Measurements from ENCODE around the gene SRRM3.
"Not testable (repeated sequence)": the region's sequence is repeated elsewhere in the genome, so short reads cannot be mapped to it uniquely, and the experiment has no call there.

SRRM3 gene

GRCh38 chr7:76325811-76326210 is 124.1 kb downstream of the SRRM3 start:
- H3K36me3 Mint-ChIP-seq (ENCODE audit: low read depth) = peaks cover 97% of the 10 kb centered on the region
- no peaks in the 10 kb centered on the region for H3K27me3 Mint-ChIP-seq
- no peak overlapping the region for H3K27ac Mint-ChIP-seq
- intact Hi-C loops (cut with micrococcal nuclease) = no loop called here
- no peaks in the 10 kb centered on the region for H3K9me3 Mint-ChIP-seq
- H3K4me3 Mint-ChIP-seq = no peak overlapping the region
- H3K4me1 Mint-ChIP-seq (ENCODE audit: low read depth) = peaks cover 37% of the 10 kb centered on the region

DNA sequence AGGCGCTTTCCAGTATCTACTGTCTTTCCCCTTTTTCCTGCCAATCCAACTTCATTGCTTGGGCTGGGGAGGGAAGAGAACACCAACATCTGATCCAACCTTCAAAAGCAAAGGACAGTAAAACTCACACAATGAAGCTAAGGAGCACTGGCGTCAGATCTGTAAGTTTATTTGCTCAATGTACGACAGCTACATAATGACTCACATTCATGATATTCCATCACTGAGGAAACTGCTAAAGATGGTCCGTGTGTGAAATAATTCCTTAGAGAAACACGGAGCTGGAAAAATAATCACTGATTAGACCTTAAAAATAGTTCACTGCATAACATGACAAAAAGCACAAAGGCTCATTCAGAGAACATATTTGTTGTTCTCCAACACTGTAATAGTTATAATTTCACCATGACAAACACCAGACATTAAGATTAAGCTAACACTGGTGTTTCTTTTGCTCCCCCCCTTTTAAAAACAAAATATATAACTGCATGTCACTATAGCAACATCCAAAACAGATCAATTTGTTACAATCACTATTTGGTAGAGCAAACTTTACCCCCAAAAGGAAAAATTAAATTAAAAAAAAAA is 125.0 kb downstream of the SRRM3 start:
- Mint-ChIP-seq H3K9me3 (no peaks in the 10 kb centered on the region), H3K36me3 (ENCODE audit: low read depth) (peaks cover 97% of the 10 kb centered on the region), H3K4me1 (ENCODE audit: low read depth) (peaks cover 44% of the 10 kb centered on the region), H3K4me3 (no peak overlapping the region), H3K27me3 (no peaks in the 10 kb centered on the region), H3K27ac (no peak overlapping the region)
- intact Hi-C loops (cut with micrococcal nuclease) = no loop called here

DNA sequence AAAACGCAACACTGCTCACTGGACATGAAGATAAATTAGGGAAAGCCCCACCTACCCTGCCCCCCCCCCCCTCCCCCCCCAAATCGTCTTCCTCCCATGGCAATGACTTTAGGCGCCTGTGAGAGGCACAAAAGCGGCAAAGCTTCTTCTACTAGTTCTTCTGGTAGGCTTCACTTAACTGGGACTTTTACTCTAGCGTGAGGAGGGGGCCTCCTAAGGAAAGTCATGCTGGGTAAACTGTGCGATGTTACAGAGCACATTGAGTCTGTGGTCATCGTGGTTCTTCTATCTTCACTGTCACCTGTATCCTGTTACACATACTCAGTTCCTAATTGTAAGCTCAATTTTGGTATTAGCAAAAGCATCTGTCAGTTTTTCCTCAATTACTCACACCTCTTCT is 125.9 kb downstream of the SRRM3 start:
- no peak overlapping the region for H3K27ac Mint-ChIP-seq
- H3K9me3 Mint-ChIP-seq = no peaks in the 10 kb centered on the region
- no peaks in the 10 kb centered on the region for H3K27me3 Mint-ChIP-seq
- intact Hi-C loops (cut with micrococcal nuclease) = no loop called here
- H3K36me3 Mint-ChIP-seq (ENCODE audit: low read depth) = peaks cover 97% of the 10 kb centered on the region
- no peak overlapping the region for H3K4me3 Mint-ChIP-seq
- peaks cover 53% of the 10 kb centered on the region for H3K4me1 Mint-ChIP-seq (ENCODE audit: low read depth)

DNA sequence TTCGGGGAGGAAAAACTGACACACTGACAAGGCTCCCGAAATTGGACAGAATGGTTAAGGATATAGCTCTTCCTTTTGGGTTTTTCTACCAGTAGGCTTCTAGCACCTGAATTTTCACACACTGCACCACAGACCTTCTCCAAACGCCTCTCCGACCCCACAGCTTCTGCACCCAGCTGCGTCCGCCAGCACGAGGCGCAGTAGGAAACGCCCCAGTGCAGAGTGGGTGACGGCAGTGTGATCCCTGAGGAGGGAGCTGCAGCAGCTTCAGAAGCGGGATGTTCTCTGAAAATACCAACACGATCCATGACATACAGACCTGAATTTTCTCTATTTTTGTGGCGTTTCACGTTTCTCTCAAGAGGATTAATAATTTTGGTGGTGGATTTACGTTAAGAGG is 126.7 kb downstream of the SRRM3 start:
- H3K36me3 Mint-ChIP-seq (ENCODE audit: low read depth) = peaks cover 97% of the 10 kb centered on the region
- no peaks in the 10 kb centered on the region for H3K27me3 Mint-ChIP-seq
- H3K4me1 Mint-ChIP-seq (ENCODE audit: low read depth) = peaks cover 60% of the 10 kb centered on the region
- intact Hi-C loops (cut with micrococcal nuclease) = no loop called here
- H3K4me3 Mint-ChIP-seq = no peak overlapping the region
- no peaks in the 10 kb centered on the region for H3K9me3 Mint-ChIP-seq
- H3K27ac Mint-ChIP-seq = peak overlapping the region; percentile 30

DNA sequence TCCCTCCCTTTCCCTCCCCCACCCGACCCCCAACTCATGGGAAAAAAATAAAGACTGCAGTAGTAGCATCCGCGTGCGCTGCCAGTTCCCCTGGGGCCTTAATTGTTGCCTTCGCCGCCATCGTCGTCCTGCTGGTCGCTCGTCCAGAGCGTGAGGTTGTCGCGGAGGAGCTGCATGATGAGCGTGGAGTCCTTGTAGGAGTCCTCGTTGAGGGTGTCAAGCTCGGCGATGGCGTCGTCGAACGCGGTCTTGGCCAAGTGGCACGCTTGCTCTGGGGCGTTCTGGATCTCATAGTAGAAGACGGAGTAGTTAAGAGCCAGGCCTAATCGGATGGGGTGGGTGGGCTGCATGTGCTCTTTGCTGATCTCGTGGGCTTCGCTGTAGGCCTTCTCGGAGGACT is 127.8 kb downstream of the SRRM3 start:
- no peak overlapping the region for H3K4me3 Mint-ChIP-seq
- H3K36me3 Mint-ChIP-seq (ENCODE audit: low read depth) = peaks cover 91% of the 10 kb centered on the region
- intact Hi-C loops (cut with micrococcal nuclease) = no loop called here
- no peaks in the 10 kb centered on the region for H3K9me3 Mint-ChIP-seq
- H3K27ac Mint-ChIP-seq = no peak overlapping the region
- no peaks in the 10 kb centered on the region for H3K27me3 Mint-ChIP-seq
- peaks cover 66% of the 10 kb centered on the region for H3K4me1 Mint-ChIP-seq (ENCODE audit: low read depth)

- H3K4me3 Mint-ChIP-seq = no peak overlapping the region
- no peaks in the 10 kb centered on the region for H3K27me3 Mint-ChIP-seq
- intact Hi-C loops (cut with micrococcal nuclease) = no loop called here
- peaks cover 86% of the 10 kb centered on the region for H3K36me3 Mint-ChIP-seq (ENCODE audit: low read depth)
- H3K4me1 Mint-ChIP-seq (ENCODE audit: low read depth) = peaks cover 66% of the 10 kb centered on the region
- no peak overlapping the region for H3K27ac Mint-ChIP-seq
- no peaks in the 10 kb centered on the region for H3K9me3 Mint-ChIP-seq
Measured at GRCh38 chr7:76330261-76330660, 128.6 kb downstream of the SRRM3 start.

GRCh38 chr7:76330673-76331072 is 129.0 kb downstream of the SRRM3 start:
- Mint-ChIP-seq H3K27me3 (no peaks in the 10 kb centered on the region), H3K4me3 (no peak overlapping the region), H3K4me1 (ENCODE audit: low read depth) (peaks cover 69% of the 10 kb centered on the region), H3K27ac (no peak overlapping the region), H3K36me3 (ENCODE audit: low read depth) (peaks cover 86% of the 10 kb centered on the region), H3K9me3 (no peaks in the 10 kb centered on the region)
- intact Hi-C loops (cut with micrococcal nuclease) = no loop called here

DNA sequence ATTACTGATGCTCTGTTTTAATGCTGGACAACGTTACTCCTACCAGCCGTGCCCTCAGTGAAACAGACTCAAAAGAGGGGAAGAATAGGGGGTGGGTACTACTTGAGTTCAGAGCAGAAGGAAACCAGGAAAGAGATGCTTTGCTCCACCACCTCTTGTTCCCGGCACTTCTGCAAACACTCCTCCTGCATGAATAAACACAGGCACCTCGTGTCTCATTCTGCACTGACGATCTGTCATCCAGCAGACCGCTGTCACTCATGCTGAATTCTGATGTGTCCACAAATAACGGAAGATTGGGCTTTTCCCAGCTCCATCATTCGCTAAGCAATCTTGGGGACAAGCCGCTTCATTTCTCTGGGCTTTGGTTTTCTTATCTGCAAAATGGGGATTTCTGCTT is 130.4 kb downstream of the SRRM3 start:
- Mint-ChIP-seq H3K9me3 (no peaks in the 10 kb centered on the region), H3K36me3 (ENCODE audit: low read depth) (peaks cover 88% of the 10 kb centered on the region), H3K4me3 (no peak overlapping the region), H3K27me3 (no peaks in the 10 kb centered on the region), H3K4me1 (ENCODE audit: low read depth) (peaks cover 76% of the 10 kb centered on the region), H3K27ac (no peak overlapping the region)
- intact Hi-C loops (cut with micrococcal nuclease) = no loop called here

DNA sequence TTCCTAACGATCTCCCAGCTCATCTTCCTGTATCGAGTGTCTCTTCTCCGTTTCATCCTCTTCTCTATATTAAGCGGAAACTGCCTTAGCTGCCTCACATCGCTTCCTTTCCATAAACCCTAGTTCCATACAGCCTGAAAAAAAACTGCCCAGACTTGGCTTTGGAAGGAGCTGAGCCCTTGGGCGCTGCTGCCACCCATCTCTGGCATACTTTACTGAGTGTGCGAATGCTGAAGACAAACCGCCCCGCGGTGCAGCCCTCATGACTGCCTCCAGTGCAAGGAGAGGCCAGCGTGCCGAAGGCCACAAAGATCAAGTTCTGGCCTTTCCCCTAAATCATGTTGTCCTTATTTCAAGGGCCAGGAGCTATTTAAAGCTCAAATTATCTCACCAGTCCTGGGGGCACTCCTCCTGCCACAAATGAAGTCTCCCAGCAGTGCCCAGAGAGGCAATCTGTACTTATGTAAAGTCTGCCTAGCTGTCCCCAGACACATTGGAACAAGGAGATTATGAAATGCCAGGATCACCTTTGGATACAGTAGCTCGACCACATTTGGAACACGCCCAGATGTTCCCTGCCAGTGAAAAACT is 131.9 kb downstream of the SRRM3 start:
- H3K27ac Mint-ChIP-seq = peak overlapping the region; percentile 36
- H3K27me3 Mint-ChIP-seq = no peaks in the 10 kb centered on the region
- peaks cover 90% of the 10 kb centered on the region for H3K36me3 Mint-ChIP-seq (ENCODE audit: low read depth)
- no peak overlapping the region for H3K4me3 Mint-ChIP-seq
- peaks cover 82% of the 10 kb centered on the region for H3K4me1 Mint-ChIP-seq (ENCODE audit: low read depth)
- H3K9me3 Mint-ChIP-seq = no peaks in the 10 kb centered on the region
- intact Hi-C loops (cut with micrococcal nuclease) = no loop called here

DNA sequence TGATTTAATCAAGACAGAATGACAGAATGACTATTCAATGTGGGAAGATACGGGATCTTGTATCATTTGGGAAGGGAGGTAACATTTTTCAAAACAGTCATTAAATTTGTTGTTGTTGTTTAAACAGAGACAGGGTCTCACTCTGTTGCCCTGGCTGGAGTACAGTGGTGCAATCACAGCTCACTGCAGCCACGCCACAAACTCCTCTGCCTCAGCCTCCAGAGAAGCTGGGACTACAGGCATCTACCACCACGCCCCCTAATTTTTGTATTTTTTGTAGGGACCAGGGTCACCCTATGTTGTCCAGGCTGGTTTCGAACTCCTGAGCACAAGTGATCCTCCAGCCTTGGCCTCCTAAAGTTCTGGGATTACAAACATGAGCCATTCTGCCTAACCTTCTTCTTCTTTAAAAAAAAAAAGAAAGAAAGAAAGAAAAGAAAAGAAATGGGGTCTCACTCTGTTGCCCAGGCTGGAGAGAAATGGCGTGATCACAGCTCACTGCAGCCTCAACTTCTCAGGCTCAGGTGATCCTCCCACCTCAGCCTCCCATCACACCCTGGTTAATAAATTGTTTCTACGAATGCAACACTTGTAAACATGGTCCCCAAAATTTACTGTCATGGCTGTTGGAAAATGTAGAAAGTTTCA is 132.7 kb downstream of the SRRM3 start:
- H3K27me3 Mint-ChIP-seq = no peaks in the 10 kb centered on the region
- intact Hi-C loops (cut with micrococcal nuclease) = no loop called here
- H3K27ac Mint-ChIP-seq = no peak overlapping the region
- no peaks in the 10 kb centered on the region for H3K9me3 Mint-ChIP-seq
- H3K4me3 Mint-ChIP-seq = no peak overlapping the region
- H3K4me1 Mint-ChIP-seq (ENCODE audit: low read depth) = peaks cover 77% of the 10 kb centered on the region
- H3K36me3 Mint-ChIP-seq (ENCODE audit: low read depth) = peaks cover 87% of the 10 kb centered on the region

- H3K9me3 Mint-ChIP-seq; H3K27me3 Mint-ChIP-seq; H3K27ac Mint-ChIP-seq; H3K4me3 Mint-ChIP-seq; intact Hi-C loops (cut with micrococcal nuclease): not testable (repeated sequence)
- peaks cover 75% of the 10 kb centered on the region for H3K4me1 Mint-ChIP-seq (ENCODE audit: low read depth)
- H3K36me3 Mint-ChIP-seq (ENCODE audit: low read depth) = peaks cover 87% of the 10 kb centered on the region
Measured at GRCh38 chr7:76335417-76335816, 133.7 kb downstream of the SRRM3 start.

GRCh38 chr7:76336094-76336493 is 134.4 kb downstream of the SRRM3 start:
- Mint-ChIP-seq H3K36me3 (ENCODE audit: low read depth) (peaks cover 87% of the 10 kb centered on the region), H3K27me3 (no peaks in the 10 kb centered on the region), H3K27ac (no peak overlapping the region), H3K4me1 (ENCODE audit: low read depth) (peaks cover 73% of the 10 kb centered on the region), H3K4me3 (no peak overlapping the region), H3K9me3 (no peaks in the 10 kb centered on the region)
- intact Hi-C loops (cut with micrococcal nuclease) = no loop called here
